GM19351 (cell line): ENCODE data around the gene MAB21L3.
"Not testable (repeated sequence)": the region's sequence is repeated elsewhere in the genome, so short reads cannot be mapped to it uniquely, and the experiment has no call there.

Source experiments
- ATAC-seq: cut with Tn5 transposase; IDR thresholded peaks from one replicate; pipeline ENCODE4 v1.9.1; 2021; ENCODE audit warnings: mild to moderate bottlenecking, moderate library complexity; ENCODE audit not compliant: unreplicated experiment

The MAB21L3 gene

GRCh38 chr1:116133696-116134475, 22.7 kb downstream of the MAB21L3 start:
- ATAC-seq: no peak

- no peak for ATAC-seq
These were observed 23.2 kb downstream of the MAB21L3 start for GRCh38 chr1:116134476-116134773.

- ATAC-seq: no peak
These were observed 27.1 kb downstream of the MAB21L3 start for GRCh38 chr1:116138277-116138792.

- ATAC-seq: no peak
These were observed 28.5 kb downstream of the MAB21L3 start for GRCh38 chr1:116139592-116140134.

GRCh38 chr1:116144151-116144550, 33.0 kb downstream of the MAB21L3 start:
- ATAC-seq: no peak

- ATAC-seq: not testable (repeated sequence)
These were observed 35.4 kb downstream of the MAB21L3 start for GRCh38 chr1:116146447-116147113.

GRCh38 chr1:116147114-116147510, 35.9 kb downstream of the MAB21L3 start:
- ATAC-seq: no peak

- no peak for ATAC-seq
These were observed 36.8 kb downstream of the MAB21L3 start for GRCh38 chr1:116147972-116148371.

GRCh38 chr1:116148967-116149366, 37.8 kb downstream of the MAB21L3 start:
- no peak for ATAC-seq

GRCh38 chr1:116150368-116150767, 39.2 kb downstream of the MAB21L3 start:
- ATAC-seq: no peak

GRCh38 chr1:116151739-116152576, 40.8 kb downstream of the MAB21L3 start:
- ATAC-seq: peak; percentile 99

GRCh38 chr1:116152577-116152943, 41.4 kb downstream of the MAB21L3 start:
- no peak for ATAC-seq

GRCh38 chr1:116152950-116153691, 41.9 kb downstream of the MAB21L3 start:
- ATAC-seq: no peak

GRCh38 chr1:116153692-116154031, 42.5 kb downstream of the MAB21L3 start:
- ATAC-seq: no peak

- no peak for ATAC-seq
These were observed 43.3 kb downstream of the MAB21L3 start for GRCh38 chr1:116154536-116154935.

- no peak for ATAC-seq
These were observed 45.9 kb downstream of the MAB21L3 start for GRCh38 chr1:116157096-116157495.

- no peak for ATAC-seq
These were observed 48.0 kb downstream of the MAB21L3 start for GRCh38 chr1:116159177-116159576.

GRCh38 chr1:116159611-116160010, 48.4 kb downstream of the MAB21L3 start:
- ATAC-seq: no peak

- no peak for ATAC-seq
These were observed 50.2 kb downstream of the MAB21L3 start for GRCh38 chr1:116161390-116161789.

GRCh38 chr1:116161877-116162390, 50.7 kb downstream of the MAB21L3 start:
- no peak for ATAC-seq
